Tibial artery (tissue), 4 donors: ENCODE measurements around the gene DELE1.
A peak's percentile ranks its signal among the peaks of the same experiment; 100 is the strongest.

Experiments used
- DNase-seq, 2 donors: peaks; one replicate each; pipeline ENCODE4 v3.0.0-alpha.2; 2019
- H3K27ac ChIP-seq, 2 donors: fragments of 200-600 bp; sonication (generic) in 1 of 2; 1 replicate in 1 of 2; 2 replicates in 1 of 2; pipeline ENCODE4 v1.5.1; 2018 to 2019; ENCODE audit warnings: mild to moderate bottlenecking in 1 of 2
- H3K27me3 ChIP-seq, 2 donors: fragments of 200-600 bp; sonication (generic) in 1 of 2; one replicate each; pipeline versions ENCODE4 v1.5.1 to v1.6.0; 2016 to 2019
- H3K36me3 ChIP-seq, 3 donors: fragments of 200-600 bp; sonication (generic) in 2 of 3; one replicate each; pipeline ENCODE4 v1.5.1; 2016 to 2019; ENCODE audit warnings: mild to moderate bottlenecking in 2 of 3
- H3K4me1 ChIP-seq, 4 donors: fragments of 200-600 bp; sonication (generic) in 2 of 4; 1 replicate in 3 of 4; 2 replicates in 1 of 4; pipeline ENCODE4 v1.5.1; 2016 to 2019
- H3K4me3 ChIP-seq, 2 donors: fragments of 200-600 bp; sonication (generic) in 1 of 2; 1 replicate in 1 of 2; 2 replicates in 1 of 2; pipeline ENCODE4 v1.5.1; 2018 to 2019; ENCODE audit warnings: mild to moderate bottlenecking in 2 of 2
- H3K9me3 ChIP-seq, 3 donors: fragments of 200-600 bp; sonication (generic) in 1 of 3; one replicate each; pipeline ENCODE4 v1.5.1; 2016 to 2019
- intact Hi-C: fragments of 100-400 bp; cut with DNase I; formaldehyde crosslinking; loops from one replicate; pipeline ENCODE4 v1.15.0; 2023; ENCODE audit warnings: low total_unique reads
- TF ChIP-seq, protein P1 (sequence below), 2 experiments: fragments of 200-600 bp in 1 of 2; fragments of 450-650 bp in 1 of 2; IDR thresholded peaks; one replicate each; pipeline ENCODE4 v1.5.1; 2017 to 2019; ENCODE audit warnings: antibody characterized with exemption in 2 of 2, mild to moderate bottlenecking in 1 of 2, moderate library complexity in 1 of 2

The DELE1 gene

DNA sequence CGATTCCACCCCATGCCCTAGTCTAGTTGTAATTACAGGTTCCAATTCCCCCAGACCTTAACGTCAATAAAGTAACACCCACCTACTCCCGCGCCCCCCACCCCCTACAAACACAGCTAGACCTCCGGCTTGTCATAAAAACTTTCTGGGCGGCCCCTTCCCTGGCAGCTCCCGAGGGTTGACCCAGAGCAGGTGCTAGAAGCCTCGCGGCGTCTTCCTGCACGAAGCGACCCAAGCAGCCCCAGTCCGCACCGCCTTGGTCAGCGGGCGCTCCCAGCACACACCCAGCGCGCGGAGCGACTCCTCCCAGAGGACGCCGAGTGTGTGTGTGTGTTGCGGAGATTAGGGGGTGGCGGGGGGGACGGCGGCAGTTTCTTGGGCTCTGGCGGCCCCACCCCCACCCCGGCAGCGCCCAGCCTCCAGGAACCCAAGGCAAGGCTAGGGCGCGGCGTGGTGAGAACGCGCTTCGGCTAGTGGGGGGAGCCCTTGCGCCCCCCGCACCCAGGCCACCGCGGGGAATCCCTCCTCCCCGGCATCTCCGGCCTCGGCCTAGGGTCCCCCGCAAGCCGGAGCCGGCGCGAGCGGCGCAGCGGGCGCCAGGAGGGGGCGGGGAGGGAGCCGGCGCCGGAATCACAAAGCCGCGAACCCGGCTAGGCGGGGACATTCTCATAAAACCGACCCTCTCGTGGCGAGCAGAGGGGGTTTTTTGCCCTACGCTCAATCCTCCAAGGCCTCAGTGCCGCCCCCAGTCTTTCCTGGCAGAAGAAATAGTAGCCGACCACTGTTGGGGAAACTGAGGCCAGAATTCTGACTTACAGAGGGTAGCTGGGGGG, 47.7 kb upstream of the DELE1 start:
- TF ChIP-seq, protein P1, sequence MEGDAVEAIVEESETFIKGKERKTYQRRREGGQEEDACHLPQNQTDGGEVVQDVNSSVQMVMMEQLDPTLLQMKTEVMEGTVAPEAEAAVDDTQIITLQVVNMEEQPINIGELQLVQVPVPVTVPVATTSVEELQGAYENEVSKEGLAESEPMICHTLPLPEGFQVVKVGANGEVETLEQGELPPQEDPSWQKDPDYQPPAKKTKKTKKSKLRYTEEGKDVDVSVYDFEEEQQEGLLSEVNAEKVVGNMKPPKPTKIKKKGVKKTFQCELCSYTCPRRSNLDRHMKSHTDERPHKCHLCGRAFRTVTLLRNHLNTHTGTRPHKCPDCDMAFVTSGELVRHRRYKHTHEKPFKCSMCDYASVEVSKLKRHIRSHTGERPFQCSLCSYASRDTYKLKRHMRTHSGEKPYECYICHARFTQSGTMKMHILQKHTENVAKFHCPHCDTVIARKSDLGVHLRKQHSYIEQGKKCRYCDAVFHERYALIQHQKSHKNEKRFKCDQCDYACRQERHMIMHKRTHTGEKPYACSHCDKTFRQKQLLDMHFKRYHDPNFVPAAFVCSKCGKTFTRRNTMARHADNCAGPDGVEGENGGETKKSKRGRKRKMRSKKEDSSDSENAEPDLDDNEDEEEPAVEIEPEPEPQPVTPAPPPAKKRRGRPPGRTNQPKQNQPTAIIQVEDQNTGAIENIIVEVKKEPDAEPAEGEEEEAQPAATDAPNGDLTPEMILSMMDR (IDR thresholded peaks at IDR 0.05) = no peak
- H3K27ac ChIP-seq = peak overlapping the region; percentile 51 to 74
- DNase-seq = peak in 1 of 2 donors; percentile 73
- no peaks in the 10 kb centered on the region for H3K9me3 ChIP-seq
- H3K4me1 ChIP-seq = peaks cover 0 to 61% (median 37%) of the 10 kb centered on the region in 4 donors
- intact Hi-C loops = loop anchor here (5.0 to 10.0 kb wide), 2 partner anchors 34 to 61 kb away; no protein-coding TSS in a partner anchor
- peak overlapping the region; percentile 68 to 82 for H3K4me3 ChIP-seq
- H3K36me3 ChIP-seq = no peaks in the 10 kb centered on the region
- H3K27me3 ChIP-seq = peaks cover 0 to 35% of the 10 kb centered on the region in 2 donors

DNA sequence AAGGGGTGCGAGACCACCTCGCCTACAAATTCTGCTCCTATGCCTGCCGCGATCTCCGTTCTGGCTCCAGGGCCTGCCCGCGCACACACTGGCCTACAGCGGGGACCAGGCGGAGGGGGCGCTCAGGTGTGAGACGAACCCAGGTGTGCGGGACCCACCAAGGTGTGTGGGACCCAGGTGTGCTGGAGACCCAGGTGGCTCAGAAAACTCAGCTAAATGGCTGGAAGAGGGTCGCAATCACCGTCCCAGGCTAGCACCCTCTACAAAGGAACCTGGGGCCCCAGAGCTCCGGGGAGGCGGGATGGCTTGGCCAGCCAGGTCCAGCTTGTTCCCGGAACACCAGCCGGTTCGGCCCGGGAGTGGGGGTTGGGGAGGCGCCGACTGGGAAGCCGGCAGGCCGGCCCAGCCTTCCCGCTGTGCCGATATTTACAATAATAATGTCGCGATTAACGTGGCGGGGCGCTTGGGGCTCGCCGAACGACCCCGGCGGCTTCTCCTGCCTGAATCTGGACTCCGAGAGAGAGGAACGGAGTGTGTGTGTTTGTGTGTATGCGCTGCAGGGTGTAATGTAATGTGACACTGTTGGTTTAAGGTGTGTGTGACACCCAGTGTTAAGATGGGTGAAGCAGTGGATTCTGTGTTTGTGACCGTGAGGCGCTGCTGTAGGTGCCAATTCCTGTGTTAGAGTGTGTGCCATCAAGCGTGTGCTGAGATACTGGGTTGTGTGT, 46.9 kb upstream of the DELE1 start:
- intact Hi-C loops = loop anchor here (5.0 to 10.0 kb wide), 2 partner anchors 34 to 62 kb away; no protein-coding TSS in a partner anchor
- DNase-seq = peak in 1 of 2 donors; percentile 71
- peak overlapping the region; percentile 51 to 74 for H3K27ac ChIP-seq
- peaks cover 0 to 43% of the 10 kb centered on the region in 2 donors for H3K27me3 ChIP-seq
- H3K36me3 ChIP-seq = no peaks in the 10 kb centered on the region
- H3K4me3 ChIP-seq = peak overlapping the region; percentile 68 to 82
- TF ChIP-seq, protein P1 (IDR thresholded peaks at IDR 0.05) = no peak
- no peaks in the 10 kb centered on the region for H3K9me3 ChIP-seq
- H3K4me1 ChIP-seq = peaks cover 0 to 59% (median 37%) of the 10 kb centered on the region in 4 donors

DNA sequence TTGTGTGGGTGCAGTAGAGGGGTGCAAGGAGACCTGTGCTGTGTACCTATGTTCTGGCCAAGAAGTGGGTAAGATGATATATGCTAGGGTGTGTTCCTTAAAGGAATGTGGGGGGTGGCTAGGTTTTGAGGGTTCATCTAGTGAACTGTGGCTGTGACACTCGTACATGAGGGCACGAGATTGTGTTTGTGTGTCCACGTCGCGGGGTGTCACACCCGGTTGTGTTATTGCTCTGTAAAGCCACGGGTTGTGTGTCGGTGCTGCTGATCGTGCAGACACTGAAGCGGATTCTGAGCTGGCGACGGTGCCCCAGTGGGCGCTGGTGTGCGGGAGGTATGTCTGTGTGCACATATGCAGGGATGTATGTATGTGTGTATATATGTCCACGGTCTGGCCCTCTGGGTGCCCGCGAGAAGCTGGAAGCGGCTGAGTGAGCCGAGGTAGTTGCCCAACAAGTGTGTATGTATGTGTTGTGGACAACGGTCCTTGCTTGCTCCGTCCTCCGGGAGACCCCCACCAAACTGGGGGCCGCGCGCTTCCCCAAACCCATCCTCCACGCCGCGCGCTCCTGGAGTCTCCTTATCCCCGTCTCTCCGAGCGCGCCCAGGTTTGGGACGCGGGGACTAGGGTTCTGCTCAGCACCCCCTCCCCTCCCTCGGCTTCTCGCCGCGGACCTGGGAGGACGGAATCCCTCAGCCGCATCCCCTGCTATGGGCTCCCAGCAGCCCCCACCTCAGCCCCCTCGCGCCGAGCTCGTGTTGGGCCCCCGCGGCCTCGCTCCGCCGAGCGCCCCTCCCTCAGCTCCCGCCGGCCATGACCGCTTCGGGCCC, 46.1 kb upstream of the DELE1 start:
- peak in 1 of 2 donors; percentile 66 for DNase-seq
- peak overlapping the region; percentile 74 to 76 for H3K27ac ChIP-seq
- H3K9me3 ChIP-seq = no peaks in the 10 kb centered on the region
- intact Hi-C loops = loop anchor here (2.0 to 10.0 kb wide), 3 partner anchors 35 to 177 kb away; no protein-coding TSS in a partner anchor
- no peaks in the 10 kb centered on the region for H3K36me3 ChIP-seq
- H3K4me3 ChIP-seq = peak overlapping the region; percentile 68 to 82
- H3K4me1 ChIP-seq = peaks cover 0 to 53% (median 37%) of the 10 kb centered on the region in 4 donors
- H3K27me3 ChIP-seq = peaks cover 0 to 51% of the 10 kb centered on the region in 2 donors
- TF ChIP-seq, protein P1 (IDR thresholded peaks at IDR 0.05) = no peak

DNA sequence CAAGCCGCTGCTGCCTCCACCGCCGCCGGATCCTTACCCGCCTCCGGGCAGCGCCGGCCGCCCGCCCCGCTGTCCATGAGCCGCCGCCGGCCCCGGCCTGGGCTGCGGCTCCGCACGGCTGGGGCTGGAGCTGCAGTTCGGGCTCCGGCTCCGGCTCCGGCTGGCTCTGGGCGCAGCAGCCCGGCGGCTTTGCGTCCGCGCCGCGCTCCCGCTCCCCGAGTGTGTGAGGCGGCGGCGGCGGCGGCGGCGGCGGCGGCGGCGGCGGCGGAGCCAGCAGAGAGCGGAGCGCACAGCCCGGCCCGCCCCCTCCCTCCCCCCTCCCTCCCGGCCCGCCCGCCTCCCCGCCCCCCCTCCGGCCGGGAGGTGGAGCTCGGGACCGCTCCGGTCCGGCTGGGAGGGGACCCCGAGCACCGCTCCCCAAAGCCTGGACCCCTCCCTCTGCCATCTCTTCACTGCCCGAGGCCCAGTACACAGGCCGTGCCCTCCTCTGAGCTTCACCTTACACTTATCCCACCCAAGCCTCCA, 45.4 kb upstream of the DELE1 start, which contains the start of gene PCDH1:
Gene PCDH1 (minus strand): TSS at position 225 of the 525 bp plus-strand sequence. CDS start 148 bp downstream, at position 77.
- H3K27ac ChIP-seq = peak within 1 kb of the TSS; percentile 74 to 76
- H3K36me3 ChIP-seq = no peaks in the 10 kb centered on the region
- TF ChIP-seq, protein P1 (IDR thresholded peaks at IDR 0.05) = no peak
- H3K4me3 ChIP-seq = peak within 1 kb of the TSS; percentile 68 to 82
- H3K4me1 ChIP-seq = peaks cover 0 to 51% (median 39%) of the 10 kb centered on the region in 4 donors
- peaks cover 0 to 57% of the 10 kb centered on the region in 2 donors for H3K27me3 ChIP-seq
- peak in 1 of 2 donors; percentile 69 for DNase-seq
- intact Hi-C loops = loop anchor here (2.0 to 10.0 kb wide), 3 partner anchors 36 to 177 kb away; no protein-coding TSS in a partner anchor
- H3K9me3 ChIP-seq = no peaks in the 10 kb centered on the region
